Measurements from ENCODE around the gene GSG1. TPM values are rescaled to one million over a fixed set of nuclear protein-coding genes. Genes with fewer than 3 reads are reported as not detected.

Gene GSG1
- total RNA-seq, 3 donors from 2014 or later (not counting 1 experiment from before 2014, with no cell fraction given): not detected

DNA sequence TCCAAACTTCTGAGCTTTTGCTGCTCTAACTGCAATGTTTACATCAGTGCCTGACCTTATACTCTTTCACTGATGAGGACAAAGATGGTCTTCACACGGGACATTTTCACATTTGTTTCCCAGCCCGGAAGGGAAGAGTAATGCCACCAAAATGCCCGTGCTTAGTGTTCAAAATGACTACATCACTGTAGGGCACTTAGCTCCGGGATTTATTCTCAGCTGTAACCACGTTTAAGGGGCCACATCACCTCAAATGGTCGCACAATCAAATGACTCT is 2.9 kb downstream of the GSG1 start:
- H3K27me3 ChIP-seq (ENCODE audit: control insufficient read depth, insufficient read depth, low read length): no peaks in the 10 kb centered on the region
- peak overlapping the region; percentile 50 for H3K4me3 ChIP-seq (ENCODE audit: low read length)
- H3K4me1 Mint-ChIP-seq: peaks cover 40 to 45% of the 10 kb centered on the region in 2 donors
- DNase-seq (no peak), ATAC-seq (no peak)
- no peaks in the 10 kb centered on the region for H3K36me3 Mint-ChIP-seq
- H3K27ac ChIP-seq (ENCODE audit: low read length): peak overlapping the region; percentile 89
- H3K27ac Mint-ChIP-seq: peak overlapping the region; percentile 82 to 97
- TF ChIP-seq, protein P1, sequence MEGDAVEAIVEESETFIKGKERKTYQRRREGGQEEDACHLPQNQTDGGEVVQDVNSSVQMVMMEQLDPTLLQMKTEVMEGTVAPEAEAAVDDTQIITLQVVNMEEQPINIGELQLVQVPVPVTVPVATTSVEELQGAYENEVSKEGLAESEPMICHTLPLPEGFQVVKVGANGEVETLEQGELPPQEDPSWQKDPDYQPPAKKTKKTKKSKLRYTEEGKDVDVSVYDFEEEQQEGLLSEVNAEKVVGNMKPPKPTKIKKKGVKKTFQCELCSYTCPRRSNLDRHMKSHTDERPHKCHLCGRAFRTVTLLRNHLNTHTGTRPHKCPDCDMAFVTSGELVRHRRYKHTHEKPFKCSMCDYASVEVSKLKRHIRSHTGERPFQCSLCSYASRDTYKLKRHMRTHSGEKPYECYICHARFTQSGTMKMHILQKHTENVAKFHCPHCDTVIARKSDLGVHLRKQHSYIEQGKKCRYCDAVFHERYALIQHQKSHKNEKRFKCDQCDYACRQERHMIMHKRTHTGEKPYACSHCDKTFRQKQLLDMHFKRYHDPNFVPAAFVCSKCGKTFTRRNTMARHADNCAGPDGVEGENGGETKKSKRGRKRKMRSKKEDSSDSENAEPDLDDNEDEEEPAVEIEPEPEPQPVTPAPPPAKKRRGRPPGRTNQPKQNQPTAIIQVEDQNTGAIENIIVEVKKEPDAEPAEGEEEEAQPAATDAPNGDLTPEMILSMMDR (IDR thresholded peaks at IDR 0.05): no peak
- 19% methylated on average over 6 of the region's 6 CpGs for WGBS (ENCODE audit: insufficient coverage)
- no peaks in the 10 kb centered on the region for H3K9me3 Mint-ChIP-seq
- H3K4me1 ChIP-seq (ENCODE audit: control insufficient read depth, insufficient read depth, low read length): peaks cover 32% of the 10 kb centered on the region
- peaks cover 0 to 5% of the 10 kb centered on the region in 2 donors for H3K27me3 Mint-ChIP-seq (ENCODE audit: low read depth in 2 of 2)
- intact Hi-C loops (cut with micrococcal nuclease): loop anchor here (5.0 kb wide), 2 partner anchors 383 to 1672 kb away; partner anchors contain the start of gene CDKN1B
- no peaks in the 10 kb centered on the region for H3K36me3 ChIP-seq (ENCODE audit: control insufficient read depth, insufficient read depth, low read length)
- H3K9me3 ChIP-seq (ENCODE audit: control insufficient read depth, insufficient read depth, low read length): no peaks in the 10 kb centered on the region
- H3K4me3 Mint-ChIP-seq: peak overlapping the region; percentile 90

DNA sequence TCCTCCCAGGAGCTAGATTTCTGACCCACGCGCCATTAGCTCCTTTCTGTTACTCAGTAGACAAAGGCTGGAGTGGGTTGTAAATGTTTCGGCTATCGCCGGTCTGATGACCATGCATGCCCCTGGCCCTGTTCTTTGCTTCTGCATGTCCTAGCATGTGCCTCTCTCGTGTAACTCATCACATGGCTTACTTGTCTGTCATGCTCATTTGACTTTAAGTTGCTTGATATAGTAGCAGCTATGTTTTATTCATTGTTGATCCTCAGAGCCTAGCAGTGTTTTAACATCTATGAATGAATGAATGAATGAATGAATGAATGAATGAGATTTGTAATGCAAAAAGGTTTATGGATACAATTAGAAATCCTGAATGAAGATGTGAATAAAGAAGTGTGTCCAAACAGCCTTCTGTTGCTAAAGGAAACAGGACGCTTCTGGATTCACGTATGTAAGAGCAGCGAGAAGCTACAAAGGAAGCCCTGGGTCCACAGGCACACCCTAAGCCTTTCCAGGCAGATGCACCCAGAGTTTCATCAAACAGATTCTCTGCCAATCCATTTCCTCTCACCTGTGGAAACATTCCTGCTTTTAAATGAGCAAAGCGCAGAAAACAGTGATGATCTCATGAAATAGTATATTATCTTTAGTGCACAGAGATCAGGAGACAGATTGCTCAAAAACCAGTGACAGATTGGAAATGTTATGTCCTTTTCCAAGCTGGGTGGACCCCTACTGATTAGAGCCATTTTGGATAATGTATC is 3.4 kb downstream of the GSG1 start:
- peaks cover 32% of the 10 kb centered on the region for H3K4me1 ChIP-seq (ENCODE audit: control insufficient read depth, insufficient read depth, low read length)
- no peaks in the 10 kb centered on the region for H3K36me3 Mint-ChIP-seq
- TF ChIP-seq, protein P1 (IDR thresholded peaks at IDR 0.05): no peak
- WGBS (ENCODE audit: insufficient coverage): 88% methylated on average over 10 of the region's 10 CpGs
- peak overlapping the region; percentile 89 for H3K27ac ChIP-seq (ENCODE audit: low read length)
- peaks cover 4% of the 10 kb centered on the region in 2 donors for H3K27me3 Mint-ChIP-seq (ENCODE audit: low read depth in 2 of 2)
- ATAC-seq (no peak), DNase-seq (peak in 1 of 2 donors; percentile 17)
- H3K36me3 ChIP-seq (ENCODE audit: control insufficient read depth, insufficient read depth, low read length): no peaks in the 10 kb centered on the region
- intact Hi-C loops (cut with micrococcal nuclease): loop anchor here (5.0 kb wide), 3 partner anchors 383 to 1672 kb away; partner anchors contain the start of gene CDKN1B
- H3K9me3 Mint-ChIP-seq: no peaks in the 10 kb centered on the region
- H3K27ac Mint-ChIP-seq: peak overlapping the region; percentile 82 to 97
- no peaks in the 10 kb centered on the region for H3K27me3 ChIP-seq (ENCODE audit: control insufficient read depth, insufficient read depth, low read length)
- peaks cover 40 to 45% of the 10 kb centered on the region in 2 donors for H3K4me1 Mint-ChIP-seq
- no peak overlapping the region for H3K4me3 ChIP-seq (ENCODE audit: low read length)
- peak overlapping the region; percentile 90 for H3K4me3 Mint-ChIP-seq
- no peaks in the 10 kb centered on the region for H3K9me3 ChIP-seq (ENCODE audit: control insufficient read depth, insufficient read depth, low read length)

DNA sequence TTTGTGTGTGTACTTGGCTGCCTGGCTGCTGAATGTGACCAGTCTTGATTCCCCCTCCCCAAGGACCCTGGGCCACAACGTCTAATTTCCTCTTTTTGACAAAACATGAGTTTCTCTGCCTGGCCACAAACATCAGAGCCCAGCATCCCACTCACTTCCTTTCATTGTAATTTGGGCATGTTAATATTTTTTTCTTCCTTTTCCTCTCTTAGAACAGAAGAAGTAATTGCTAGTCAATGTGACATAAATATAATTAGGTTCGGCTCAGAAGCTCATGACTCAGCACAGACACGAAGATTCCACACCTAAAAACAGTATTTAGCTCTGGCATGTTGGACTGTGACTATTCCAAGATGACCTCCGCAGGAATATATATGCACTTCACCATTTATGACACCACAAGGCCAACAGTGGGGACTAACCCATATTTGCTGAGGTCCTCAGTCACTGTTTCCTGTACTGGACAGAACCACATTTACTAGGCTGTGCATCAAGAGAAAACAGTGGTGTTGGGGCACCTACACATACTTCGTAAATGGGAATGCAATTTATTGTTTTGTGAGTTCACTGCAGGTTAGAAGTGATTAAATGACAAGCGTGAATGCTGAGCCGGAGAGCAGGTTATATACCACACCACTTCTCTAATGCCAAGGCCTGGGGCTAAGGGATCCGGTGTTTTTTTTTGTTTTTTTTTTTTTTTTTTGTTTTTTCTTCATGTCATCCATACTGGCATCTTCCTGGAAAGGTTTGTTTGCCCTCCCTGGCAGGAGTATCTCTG is 4.2 kb downstream of the GSG1 start:
- Histone ChIP-seq H3K4me3 (ENCODE audit: low read length) (no peak overlapping the region), H3K9me3 (ENCODE audit: control insufficient read depth, insufficient read depth, low read length) (no peaks in the 10 kb centered on the region), H3K4me1 (ENCODE audit: control insufficient read depth, insufficient read depth, low read length) (peaks cover 32% of the 10 kb centered on the region), H3K36me3 (ENCODE audit: control insufficient read depth, insufficient read depth, low read length) (no peaks in the 10 kb centered on the region), H3K27ac (ENCODE audit: low read length) (peak overlapping the region; percentile 65), H3K27me3 (ENCODE audit: control insufficient read depth, insufficient read depth, low read length) (no peaks in the 10 kb centered on the region)
- DNase-seq: peak in 1 of 2 donors; percentile 18
- Mint-ChIP-seq H3K4me1 (peaks cover 40 to 45% of the 10 kb centered on the region in 2 donors), H3K36me3 (no peaks in the 10 kb centered on the region), H3K27ac (peak overlapping the region; percentile 79 to 97), H3K4me3 (peak overlapping the region; percentile 77), H3K27me3 (ENCODE audit: low read depth in 2 of 2) (peaks cover 3 to 11% of the 10 kb centered on the region in 2 donors), H3K9me3 (no peaks in the 10 kb centered on the region)
- no peak for ATAC-seq
- intact Hi-C loops (cut with micrococcal nuclease): loop anchor here (5.0 kb wide), 1 partner anchor 1068 kb away; no protein-coding TSS in a partner anchor
- TF ChIP-seq, protein P1 (IDR thresholded peaks at IDR 0.05): no peak
- WGBS (ENCODE audit: insufficient coverage): 51% methylated on average over 5 of the region's 8 CpGs
